Measurements from ENCODE around the gene IRAK1BP1. TPM values are rescaled to one million over a fixed set of nuclear protein-coding genes. Genes with fewer than 3 reads are reported as not detected.

The IRAK1BP1 gene
- total RNA-seq, 1 donor from 2014 or later: 3.4 TPM

DNA sequence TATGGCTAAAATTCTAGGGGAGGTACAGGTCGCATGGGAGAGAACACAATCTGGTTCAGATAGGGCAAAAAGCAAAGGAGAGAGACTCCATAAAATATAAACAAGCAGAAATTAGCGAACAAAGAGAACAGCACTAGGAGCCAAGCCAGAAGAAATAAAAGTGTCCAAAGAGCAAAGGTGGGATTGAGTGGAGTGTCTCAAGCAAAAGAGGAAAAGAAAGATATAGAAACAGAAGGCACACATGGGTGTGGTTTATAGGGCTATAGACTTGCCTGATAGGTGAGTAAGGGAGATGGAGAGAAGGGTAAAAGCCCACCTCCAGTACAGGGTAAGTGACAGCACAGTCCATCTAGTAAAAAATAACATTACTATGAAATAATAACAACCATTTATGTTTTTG is 36.5 kb upstream of the IRAK1BP1 start:
- Histone ChIP-seq H3K4me2 (ENCODE audit: low read length) (no peak overlapping the region), H3K79me2 (ENCODE audit: insufficient read depth, low read length) (no peaks in the 10 kb centered on the region), H3K27ac (ENCODE audit: low read depth, low read length) (no peak overlapping the region), H4K20me1 (ENCODE audit: insufficient read depth, low read length) (no peaks in the 10 kb centered on the region), H3K36me3 (ENCODE audit: insufficient read depth, low read length) (no peaks in the 10 kb centered on the region), H2AFZ (ENCODE audit: low read depth, low read length) (no peak overlapping the region), H3K4me3 (ENCODE audit: insufficient read depth, low read depth, low read length) (no peak overlapping the region), H3K4me1 (ENCODE audit: insufficient read depth, low read length) (no peaks in the 10 kb centered on the region), H3K9me3 (ENCODE audit: insufficient read depth, low read depth, low read length) (no peaks in the 10 kb centered on the region), H3K9ac (ENCODE audit: low read length) (no peak overlapping the region), H3K27me3 (ENCODE audit: insufficient read depth, low read length) (no peaks in the 10 kb centered on the region)
- Mint-ChIP-seq H3K4me3 (ENCODE audit: unreplicated experiment) (no peak overlapping the region), H3K4me1 (ENCODE audit: low read depth, unreplicated experiment) (peaks cover 18% of the 10 kb centered on the region), H3K9me3 (ENCODE audit: unreplicated experiment) (no peaks in the 10 kb centered on the region), H3K36me3 (ENCODE audit: low read depth, unreplicated experiment) (no peaks in the 10 kb centered on the region), H3K27ac (ENCODE audit: unreplicated experiment) (no peak overlapping the region), H3K27me3 (ENCODE audit: low read depth, unreplicated experiment) (no peaks in the 10 kb centered on the region)
- FAIRE-seq: no peak
- TF ChIP-seq, protein P1, sequence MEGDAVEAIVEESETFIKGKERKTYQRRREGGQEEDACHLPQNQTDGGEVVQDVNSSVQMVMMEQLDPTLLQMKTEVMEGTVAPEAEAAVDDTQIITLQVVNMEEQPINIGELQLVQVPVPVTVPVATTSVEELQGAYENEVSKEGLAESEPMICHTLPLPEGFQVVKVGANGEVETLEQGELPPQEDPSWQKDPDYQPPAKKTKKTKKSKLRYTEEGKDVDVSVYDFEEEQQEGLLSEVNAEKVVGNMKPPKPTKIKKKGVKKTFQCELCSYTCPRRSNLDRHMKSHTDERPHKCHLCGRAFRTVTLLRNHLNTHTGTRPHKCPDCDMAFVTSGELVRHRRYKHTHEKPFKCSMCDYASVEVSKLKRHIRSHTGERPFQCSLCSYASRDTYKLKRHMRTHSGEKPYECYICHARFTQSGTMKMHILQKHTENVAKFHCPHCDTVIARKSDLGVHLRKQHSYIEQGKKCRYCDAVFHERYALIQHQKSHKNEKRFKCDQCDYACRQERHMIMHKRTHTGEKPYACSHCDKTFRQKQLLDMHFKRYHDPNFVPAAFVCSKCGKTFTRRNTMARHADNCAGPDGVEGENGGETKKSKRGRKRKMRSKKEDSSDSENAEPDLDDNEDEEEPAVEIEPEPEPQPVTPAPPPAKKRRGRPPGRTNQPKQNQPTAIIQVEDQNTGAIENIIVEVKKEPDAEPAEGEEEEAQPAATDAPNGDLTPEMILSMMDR (IDR thresholded peaks at IDR 0.05; ENCODE audit: insufficient read depth, low read depth, low read length): no peak
- no peak for TF ChIP-seq EZH2 (IDR thresholded peaks at IDR 0.05; ENCODE audit: insufficient read depth, low read length)
- DNase-seq (ENCODE audit: low read depth): no peak

DNA sequence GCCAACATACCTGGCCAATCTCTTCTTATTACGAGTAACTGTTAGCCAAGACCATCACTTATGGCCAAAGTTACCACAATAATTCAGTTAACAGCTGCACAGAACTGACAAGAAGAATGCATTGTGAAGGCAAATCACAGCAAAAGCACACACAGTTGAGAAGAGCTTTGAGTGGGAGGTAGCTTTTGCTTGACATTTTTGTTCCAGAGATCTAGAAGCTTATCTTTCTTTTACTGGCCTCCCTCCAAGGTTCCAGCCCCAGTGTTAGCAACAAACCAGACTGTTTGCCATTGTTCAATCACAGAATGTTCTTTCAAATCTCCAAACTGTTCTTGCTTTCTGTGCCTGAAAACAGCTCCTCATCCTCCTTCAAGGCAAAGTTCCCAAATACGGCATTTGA is 35.9 kb upstream of the IRAK1BP1 start:
- no peak for TF ChIP-seq EZH2 (IDR thresholded peaks at IDR 0.05; ENCODE audit: insufficient read depth, low read length)
- TF ChIP-seq, protein P1 (IDR thresholded peaks at IDR 0.05; ENCODE audit: insufficient read depth, low read depth, low read length): no peak
- Histone ChIP-seq H3K27ac (ENCODE audit: low read depth, low read length) (no peak overlapping the region), H2AFZ (ENCODE audit: low read depth, low read length) (no peak overlapping the region), H3K36me3 (ENCODE audit: insufficient read depth, low read length) (no peaks in the 10 kb centered on the region), H3K9me3 (ENCODE audit: insufficient read depth, low read depth, low read length) (no peaks in the 10 kb centered on the region), H3K4me2 (ENCODE audit: low read length) (no peak overlapping the region), H3K27me3 (ENCODE audit: insufficient read depth, low read length) (no peaks in the 10 kb centered on the region), H3K4me3 (ENCODE audit: insufficient read depth, low read depth, low read length) (no peak overlapping the region), H3K4me1 (ENCODE audit: insufficient read depth, low read length) (no peaks in the 10 kb centered on the region), H3K79me2 (ENCODE audit: insufficient read depth, low read length) (no peaks in the 10 kb centered on the region), H3K9ac (ENCODE audit: low read length) (no peak overlapping the region), H4K20me1 (ENCODE audit: insufficient read depth, low read length) (no peaks in the 10 kb centered on the region)
- Mint-ChIP-seq H3K4me1 (ENCODE audit: low read depth, unreplicated experiment) (peaks cover 18% of the 10 kb centered on the region), H3K27ac (ENCODE audit: unreplicated experiment) (no peak overlapping the region), H3K9me3 (ENCODE audit: unreplicated experiment) (no peaks in the 10 kb centered on the region), H3K4me3 (ENCODE audit: unreplicated experiment) (no peak overlapping the region), H3K36me3 (ENCODE audit: low read depth, unreplicated experiment) (no peaks in the 10 kb centered on the region), H3K27me3 (ENCODE audit: low read depth, unreplicated experiment) (no peaks in the 10 kb centered on the region)
- FAIRE-seq: no peak
- peak; percentile 92 for DNase-seq (ENCODE audit: low read depth)

DNA sequence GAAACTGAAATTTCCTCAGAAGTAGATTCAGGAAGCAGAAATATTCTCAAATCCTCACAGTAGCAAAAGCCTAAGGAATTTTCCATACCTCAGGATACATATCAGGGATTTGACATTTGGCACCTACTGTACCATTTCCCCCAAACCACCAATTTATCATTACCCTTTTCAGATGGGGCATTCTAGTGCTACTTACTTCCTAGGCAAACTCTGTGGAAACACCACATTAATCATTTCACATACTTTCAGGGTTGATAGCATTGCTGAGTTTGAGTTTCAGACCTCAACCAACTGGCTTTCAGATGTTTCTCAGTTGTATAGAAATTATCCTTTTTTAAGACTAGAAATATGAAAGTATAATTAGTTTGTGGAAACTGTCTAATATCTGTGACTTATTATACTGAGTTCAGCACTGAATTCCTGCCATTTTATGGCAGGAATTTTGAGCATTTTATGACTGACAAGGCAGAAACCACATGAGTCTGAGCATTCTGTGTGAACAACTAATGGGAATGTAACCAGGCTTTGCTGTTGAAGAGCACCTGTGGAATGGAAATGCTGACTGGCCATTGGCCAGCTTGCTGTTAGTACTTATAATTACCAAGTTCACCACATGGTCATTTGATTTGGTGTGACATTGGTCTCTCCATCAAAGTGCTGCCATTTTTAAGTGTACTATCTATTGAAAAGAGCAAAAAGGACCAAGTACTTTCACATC is 35.1 kb upstream of the IRAK1BP1 start:
- Histone ChIP-seq H3K36me3 (ENCODE audit: insufficient read depth, low read length) (no peaks in the 10 kb centered on the region), H3K27me3 (ENCODE audit: insufficient read depth, low read length) (no peaks in the 10 kb centered on the region), H3K4me2 (ENCODE audit: low read length) (no peak overlapping the region), H3K27ac (ENCODE audit: low read depth, low read length) (no peak overlapping the region), H3K79me2 (ENCODE audit: insufficient read depth, low read length) (no peaks in the 10 kb centered on the region), H4K20me1 (ENCODE audit: insufficient read depth, low read length) (no peaks in the 10 kb centered on the region), H3K4me1 (ENCODE audit: insufficient read depth, low read length) (no peaks in the 10 kb centered on the region), H3K4me3 (ENCODE audit: insufficient read depth, low read depth, low read length) (no peak overlapping the region), H2AFZ (ENCODE audit: low read depth, low read length) (no peak overlapping the region), H3K9ac (ENCODE audit: low read length) (no peak overlapping the region), H3K9me3 (ENCODE audit: insufficient read depth, low read depth, low read length) (no peaks in the 10 kb centered on the region)
- FAIRE-seq (no peak), DNase-seq (ENCODE audit: low read depth) (peak; percentile 83)
- no peaks in the 10 kb centered on the region for H3K27me3 Mint-ChIP-seq (ENCODE audit: low read depth, unreplicated experiment)
- H3K4me3 Mint-ChIP-seq (ENCODE audit: unreplicated experiment): no peak overlapping the region
- no peaks in the 10 kb centered on the region for H3K9me3 Mint-ChIP-seq (ENCODE audit: unreplicated experiment)
- no peaks in the 10 kb centered on the region for H3K36me3 Mint-ChIP-seq (ENCODE audit: low read depth, unreplicated experiment)
- H3K4me1 Mint-ChIP-seq (ENCODE audit: low read depth, unreplicated experiment): peaks cover 18% of the 10 kb centered on the region
- H3K27ac Mint-ChIP-seq (ENCODE audit: unreplicated experiment): no peak overlapping the region
- TF ChIP-seq EZH2 (IDR thresholded peaks at IDR 0.05; ENCODE audit: insufficient read depth, low read length): no peak

All from astrocyte (in vitro differentiated cells and primary cell).